GM19023 (cell line): ENCODE data around the gene ARHGAP32.

Experiments used
- ATAC-seq: cut with Tn5 transposase; IDR thresholded peaks from one replicate; pipeline ENCODE4 v1.9.1; 2021; ENCODE audit warnings: mild to moderate bottlenecking, moderate library complexity; ENCODE audit not compliant: unreplicated experiment

The ARHGAP32 gene

GRCh38 chr11:128916681-128917080 is 275.4 kb downstream of the ARHGAP32 start:
- ATAC-seq, result no peak

- ATAC-seq, result no peak
These were observed 276.0 kb downstream of the ARHGAP32 start for GRCh38 chr11:128916037-128916572.

- ATAC-seq, result no peak
These were observed 277.0 kb downstream of the ARHGAP32 start for GRCh38 chr11:128915149-128915521.
